AG10803 (cell line): ENCODE results near the gene TROAP.

Experiments used
- DNase-seq: peaks from one replicate; pipeline ENCODE4 v3.0.0; 2010; ENCODE audit warnings: low read depth
- H3K4me3 ChIP-seq: 2 replicates; pipeline ENCODE4 v1.5.1; 2011; ENCODE audit warnings: mild to moderate bottlenecking, low read length, control low read depth
- CTCF ChIP-seq: conservative IDR thresholded peaks from 2 replicates; pipeline ENCODE4 v1.5.1; 2011; ENCODE audit warnings: mild to moderate bottlenecking, low read length, control low read depth, inconsistent platforms

Gene TROAP

GRCh38 chr12:49358483-49359141 is 35.6 kb downstream of the TROAP start:
- TF ChIP-seq CTCF: peak; percentile 83
- DNase-seq: peak; percentile 51
- no peak overlapping the region for H3K4me3 ChIP-seq

- TF ChIP-seq CTCF: no peak
- DNase-seq: no peak
- H3K4me3 ChIP-seq: no peak overlapping the region
Measured at GRCh38 chr12:49359671-49360070, 36.6 kb downstream of the TROAP start.

GRCh38 chr12:49362077-49362476 is 39.0 kb downstream of the TROAP start:
- no peak overlapping the region for H3K4me3 ChIP-seq
- no peak for DNase-seq
- no peak for TF ChIP-seq CTCF

GRCh38 chr12:49364989-49365388 is 41.9 kb downstream of the TROAP start:
- H3K4me3 ChIP-seq: no peak overlapping the region
- DNase-seq: peak; percentile 63
- TF ChIP-seq CTCF: no peak

- no peak for TF ChIP-seq CTCF
- no peak overlapping the region for H3K4me3 ChIP-seq
- DNase-seq: no peak
Measured at GRCh38 chr12:49365542-49365941, 42.5 kb downstream of the TROAP start.

- H3K4me3 ChIP-seq: peak overlapping the region; percentile 84
- no peak for TF ChIP-seq CTCF
- DNase-seq: no peak
Measured at GRCh38 chr12:49366096-49366651, 43.1 kb downstream of the TROAP start.

GRCh38 chr12:49366652-49367380 is 43.8 kb downstream of the TROAP start:
- peak; percentile 31 for TF ChIP-seq CTCF
- peak overlapping the region; percentile 84 for H3K4me3 ChIP-seq
- peak; percentile 88 for DNase-seq
